ENCODE measurements around the gene TSR3.

DNA sequence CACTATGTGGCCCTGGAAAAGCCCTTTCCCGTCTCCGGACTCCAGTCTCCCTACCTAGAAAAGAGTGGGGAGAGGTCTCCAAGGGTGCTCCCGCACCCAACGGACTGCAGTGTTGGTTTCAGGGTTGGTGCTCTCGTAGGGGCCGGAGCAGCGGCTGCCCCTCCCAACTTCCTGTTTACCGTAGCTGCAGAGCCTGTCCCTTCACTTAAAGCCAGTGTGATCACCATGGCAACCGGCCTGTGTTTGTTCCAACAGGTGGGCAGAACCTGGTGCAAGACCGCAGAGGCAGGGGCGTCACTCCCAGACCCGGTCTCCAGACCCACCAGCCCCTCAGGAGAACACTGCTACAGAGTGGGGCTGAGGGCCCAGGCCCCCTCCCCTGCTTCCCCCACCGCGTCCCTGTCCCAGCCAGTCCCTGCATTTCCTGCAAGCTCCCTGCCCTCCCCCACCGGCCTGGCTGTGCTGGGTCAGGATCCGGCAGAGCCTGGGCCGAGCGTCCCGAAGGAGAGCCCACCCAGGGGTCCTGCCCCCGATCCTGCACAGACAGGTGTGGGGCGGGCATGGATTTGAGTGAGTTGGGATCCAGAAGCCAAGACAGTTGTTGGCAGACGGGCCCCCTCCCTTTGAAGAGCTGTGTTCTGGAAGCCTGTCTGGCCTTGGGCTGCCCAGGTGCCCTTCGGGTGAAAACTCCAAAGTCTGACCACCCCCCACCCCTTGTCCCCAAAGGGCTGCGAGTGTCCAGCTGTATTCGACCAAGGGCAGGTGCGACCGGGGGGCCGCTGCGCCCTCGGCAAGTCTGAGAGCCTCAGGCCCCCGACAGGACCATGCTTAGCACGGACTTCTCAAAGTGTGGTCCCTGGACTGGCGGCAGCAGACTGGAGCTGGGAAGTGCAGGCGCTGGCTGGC, 19.7 kb downstream of the TSR3 start:
- TF ChIP-seq, protein P1, sequence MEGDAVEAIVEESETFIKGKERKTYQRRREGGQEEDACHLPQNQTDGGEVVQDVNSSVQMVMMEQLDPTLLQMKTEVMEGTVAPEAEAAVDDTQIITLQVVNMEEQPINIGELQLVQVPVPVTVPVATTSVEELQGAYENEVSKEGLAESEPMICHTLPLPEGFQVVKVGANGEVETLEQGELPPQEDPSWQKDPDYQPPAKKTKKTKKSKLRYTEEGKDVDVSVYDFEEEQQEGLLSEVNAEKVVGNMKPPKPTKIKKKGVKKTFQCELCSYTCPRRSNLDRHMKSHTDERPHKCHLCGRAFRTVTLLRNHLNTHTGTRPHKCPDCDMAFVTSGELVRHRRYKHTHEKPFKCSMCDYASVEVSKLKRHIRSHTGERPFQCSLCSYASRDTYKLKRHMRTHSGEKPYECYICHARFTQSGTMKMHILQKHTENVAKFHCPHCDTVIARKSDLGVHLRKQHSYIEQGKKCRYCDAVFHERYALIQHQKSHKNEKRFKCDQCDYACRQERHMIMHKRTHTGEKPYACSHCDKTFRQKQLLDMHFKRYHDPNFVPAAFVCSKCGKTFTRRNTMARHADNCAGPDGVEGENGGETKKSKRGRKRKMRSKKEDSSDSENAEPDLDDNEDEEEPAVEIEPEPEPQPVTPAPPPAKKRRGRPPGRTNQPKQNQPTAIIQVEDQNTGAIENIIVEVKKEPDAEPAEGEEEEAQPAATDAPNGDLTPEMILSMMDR (IDR thresholded peaks at IDR 0.05; ENCODE audit: low read length) = no peak
- TF ChIP-seq EZH2 (optimal IDR thresholded peaks at IDR 0.05; ENCODE audit: low read depth, low read length) = no peak
- TF ChIP-seq EZH2phosphoT487 (IDR thresholded peaks at IDR 0.05; ENCODE audit: low read length) = no peak
